Kidney tubule cell (primary cell): ENCODE data around the gene DDIAS.
A peak's percentile ranks its signal among the peaks of the same experiment; 100 is the strongest.
"Not testable (repeated sequence)": the region's sequence is repeated elsewhere in the genome, so short reads cannot be mapped to it uniquely, and the experiment has no call there.

Source experiments
- DNase-seq: peaks from one replicate; pipeline ENCODE4 v3.0.0-alpha.2; 2018; ENCODE audit warnings: low spot score

DDIAS gene, protein sequence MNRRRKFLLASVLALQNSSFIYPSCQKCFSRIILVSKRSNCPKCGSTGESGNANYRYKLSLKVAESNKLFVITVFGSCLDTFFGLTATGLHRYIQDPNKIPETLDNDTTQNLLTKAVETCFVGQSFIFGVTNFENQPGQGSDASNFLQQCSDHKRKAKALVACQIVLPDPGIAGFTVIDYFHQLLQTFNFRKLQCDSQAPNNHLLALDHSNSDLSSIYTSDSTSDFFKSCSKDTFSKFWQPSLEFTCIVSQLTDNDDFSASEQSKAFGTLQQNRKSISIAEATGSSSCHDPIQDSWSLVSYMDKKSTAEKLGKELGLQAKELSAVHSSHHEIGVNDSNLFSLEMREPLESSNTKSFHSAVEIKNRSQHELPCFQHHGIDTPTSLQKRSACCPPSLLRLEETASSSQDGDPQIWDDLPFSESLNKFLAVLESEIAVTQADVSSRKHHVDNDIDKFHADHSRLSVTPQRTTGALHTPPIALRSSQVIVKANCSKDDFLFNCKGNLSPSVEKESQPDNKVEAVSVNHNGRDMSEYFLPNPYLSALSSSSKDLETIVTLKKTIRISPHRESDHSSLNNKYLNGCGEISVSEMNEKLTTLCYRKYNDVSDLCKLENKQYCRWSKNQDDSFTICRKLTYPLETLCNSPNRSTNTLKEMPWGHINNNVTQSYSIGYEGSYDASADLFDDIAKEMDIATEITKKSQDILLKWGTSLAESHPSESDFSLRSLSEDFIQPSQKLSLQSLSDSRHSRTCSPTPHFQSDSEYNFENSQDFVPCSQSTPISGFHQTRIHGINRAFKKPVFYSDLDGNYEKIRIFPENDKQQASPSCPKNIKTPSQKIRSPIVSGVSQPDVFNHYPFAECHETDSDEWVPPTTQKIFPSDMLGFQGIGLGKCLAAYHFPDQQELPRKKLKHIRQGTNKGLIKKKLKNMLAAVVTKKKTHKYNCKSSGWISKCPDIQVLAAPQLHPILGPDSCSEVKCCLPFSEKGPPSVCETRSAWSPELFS

DNA sequence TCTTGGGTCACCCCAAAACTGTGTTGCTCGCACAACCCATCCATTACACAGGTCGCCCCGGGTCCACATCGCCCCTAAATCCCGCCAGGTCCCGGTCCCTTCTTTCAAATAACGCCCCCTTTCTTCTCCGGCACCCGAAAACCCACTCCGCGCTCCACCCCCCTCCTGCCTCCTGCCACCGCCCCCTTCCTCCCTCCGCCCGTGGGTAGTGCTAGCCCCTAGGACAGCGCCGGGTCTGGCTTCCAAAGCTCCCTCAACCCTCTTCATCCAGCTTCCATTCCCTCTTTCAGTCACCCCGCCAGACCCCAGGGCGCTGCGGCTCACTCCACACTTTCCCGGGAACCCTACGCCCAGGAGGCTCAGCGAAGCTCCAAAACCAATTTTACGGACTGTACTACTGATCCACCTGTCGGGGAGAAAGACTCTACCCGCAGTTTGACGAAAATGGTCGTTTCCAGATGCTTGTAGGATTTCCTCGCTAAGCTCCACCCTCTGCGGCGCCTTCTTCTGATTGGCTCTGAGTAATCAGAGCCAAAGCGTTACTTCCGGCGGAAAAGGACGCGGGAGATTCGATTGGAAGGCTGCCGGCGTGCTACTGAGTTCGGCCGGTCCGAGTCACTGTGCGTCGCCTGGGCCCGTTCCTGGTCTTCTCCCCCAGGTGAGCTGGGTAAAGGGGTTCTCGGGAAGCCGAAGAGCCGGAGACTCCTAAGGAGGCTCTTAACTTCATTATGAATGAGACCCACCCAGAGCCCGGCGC, at the start of gene DDIAS:
Gene DDIAS, plus strand, starts transcription at position 572 of the 757 bp plus-strand sequence. CDS start 13,003 bp downstream, outside the sequence.
- DNase-seq: peak; percentile 98

DNA sequence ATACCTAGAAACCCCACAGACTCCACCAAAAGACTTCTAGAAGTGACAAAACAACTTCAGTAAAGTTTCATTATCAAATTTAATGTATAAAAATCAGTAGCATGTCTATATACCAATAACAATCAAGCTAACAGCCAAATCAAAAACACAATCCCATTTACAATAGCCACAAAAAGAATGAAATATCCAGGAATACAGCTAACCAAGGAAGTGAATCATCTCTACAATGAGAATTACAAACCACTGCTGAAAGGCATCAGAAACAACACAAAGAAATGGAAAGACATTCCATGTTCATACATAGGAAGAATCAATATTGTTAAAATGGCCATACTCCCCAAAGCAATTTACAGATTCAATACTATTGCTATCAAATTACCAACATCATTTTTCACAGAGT, 47.3 kb upstream of the DDIAS start:
- DNase-seq: no peak

DNA sequence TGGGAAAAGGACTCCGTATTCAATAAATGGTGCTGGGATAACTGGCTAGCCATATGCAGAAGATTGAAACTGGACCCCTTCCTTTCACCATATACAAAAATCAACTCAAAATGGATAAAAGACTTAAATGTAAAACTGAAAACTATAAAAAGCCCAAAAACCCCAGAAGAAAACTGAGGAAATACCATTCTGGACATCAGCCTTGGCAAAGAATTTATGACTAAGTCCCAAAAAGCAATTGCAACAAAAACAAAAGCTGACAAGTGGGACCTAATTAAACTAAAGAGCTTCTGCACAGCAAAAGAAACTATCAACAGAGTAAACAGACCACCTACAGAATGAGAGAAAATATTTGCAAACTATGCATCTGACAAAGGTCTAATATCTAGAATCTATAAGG, 46.6 kb upstream of the DDIAS start:
- not testable (repeated sequence) for DNase-seq

DNA sequence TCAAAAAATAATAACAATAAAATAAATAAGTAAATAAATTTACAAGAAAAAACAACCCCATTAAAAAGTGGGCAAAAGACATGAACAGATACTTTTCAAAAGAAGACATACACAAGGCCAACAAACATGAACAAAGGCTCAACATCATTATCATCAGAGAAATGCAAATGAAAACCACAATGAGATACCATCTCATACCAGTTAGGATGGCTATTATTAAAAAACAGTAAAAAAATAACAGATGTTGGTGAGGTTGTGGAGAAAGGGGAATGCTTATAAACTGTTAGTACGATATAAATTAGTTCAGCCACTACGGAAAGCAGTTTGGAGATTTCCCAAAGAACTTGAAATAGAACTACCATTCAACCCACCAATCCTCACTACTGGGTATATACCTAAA, 45.9 kb upstream of the DDIAS start:
- DNase-seq: no peak

DNA sequence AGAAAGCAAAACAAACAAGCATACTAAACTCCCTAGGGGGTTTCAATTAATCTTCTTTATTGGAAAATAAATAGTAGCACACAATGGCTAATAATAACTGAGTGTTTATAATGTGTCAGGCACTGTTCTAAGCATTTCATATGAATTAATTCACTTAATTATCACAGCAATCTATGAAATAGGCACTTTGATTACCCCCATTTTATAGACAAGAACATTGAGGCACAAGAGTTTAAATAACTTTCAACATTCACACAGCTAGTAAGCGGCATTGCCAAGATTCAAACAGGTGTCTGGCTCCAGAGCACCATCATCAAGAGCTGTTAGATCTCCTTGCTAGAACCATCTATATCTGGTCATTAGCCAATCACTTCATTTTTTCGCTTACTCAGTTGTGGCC, 44.4 kb upstream of the DDIAS start:
- no peak for DNase-seq

DNA sequence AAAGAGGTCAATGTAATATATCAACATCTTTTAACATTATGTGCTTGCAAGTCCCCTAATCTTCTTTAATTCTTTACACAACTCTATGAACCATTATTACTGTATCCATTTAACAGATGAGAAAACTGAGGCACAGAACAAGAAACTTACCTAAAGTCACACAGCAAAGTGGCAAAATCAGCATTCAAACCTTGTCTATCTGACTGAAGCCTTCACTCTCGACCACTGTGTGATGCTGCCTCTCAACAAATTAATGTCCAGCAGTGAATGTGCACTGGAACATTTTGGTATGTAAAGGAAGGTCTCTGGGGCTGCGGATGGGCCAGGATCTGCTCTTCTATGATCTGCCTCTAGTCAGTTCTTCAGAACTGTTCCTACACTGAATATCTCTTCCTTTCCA, 43.4 kb upstream of the DDIAS start:
- no peak for DNase-seq

DNA sequence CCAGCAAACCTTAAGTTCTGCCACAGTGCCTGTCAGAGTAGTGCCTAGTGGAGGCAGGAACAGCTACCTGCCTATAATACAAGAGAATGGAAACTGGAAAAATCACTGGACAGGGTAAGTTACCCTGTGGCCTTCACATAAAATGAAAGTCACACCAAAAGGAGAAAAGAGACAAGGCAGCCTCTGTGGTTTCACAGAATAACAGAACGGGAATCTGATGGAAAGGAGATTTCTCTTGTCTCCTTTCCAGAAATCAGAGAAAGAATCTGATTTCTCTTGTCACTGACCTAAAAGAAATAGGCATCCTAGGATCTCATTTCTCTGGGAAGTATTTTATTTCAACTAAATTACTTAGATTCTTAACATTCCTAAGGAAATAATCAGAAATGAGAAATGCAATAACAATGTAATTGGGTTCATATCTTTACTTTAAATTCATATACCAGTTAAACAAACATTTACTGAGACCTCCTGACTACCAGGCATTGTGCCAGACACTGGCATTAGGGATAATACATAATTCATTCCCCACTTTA, 42.9 kb upstream of the DDIAS start:
- DNase-seq: peak; percentile 73

DNA sequence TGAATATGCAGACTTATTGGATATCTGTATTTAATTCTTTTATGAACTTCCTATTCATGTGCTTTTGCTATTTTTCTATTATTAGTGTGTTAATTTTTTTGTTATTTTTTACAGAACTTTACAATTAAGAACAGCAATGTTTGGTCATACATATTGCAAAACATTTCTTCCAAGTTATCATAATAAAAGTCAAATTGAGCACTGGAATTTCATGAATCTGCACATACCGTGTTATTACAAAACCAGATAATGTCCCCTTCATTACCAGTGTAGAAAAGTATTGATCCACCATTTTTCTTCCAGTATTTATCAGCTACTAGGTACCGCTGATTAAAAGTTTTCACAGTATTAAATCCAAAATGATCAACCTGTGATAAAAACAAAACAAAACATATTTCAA, 41.8 kb upstream of the DDIAS start:
- no peak for DNase-seq

DNA sequence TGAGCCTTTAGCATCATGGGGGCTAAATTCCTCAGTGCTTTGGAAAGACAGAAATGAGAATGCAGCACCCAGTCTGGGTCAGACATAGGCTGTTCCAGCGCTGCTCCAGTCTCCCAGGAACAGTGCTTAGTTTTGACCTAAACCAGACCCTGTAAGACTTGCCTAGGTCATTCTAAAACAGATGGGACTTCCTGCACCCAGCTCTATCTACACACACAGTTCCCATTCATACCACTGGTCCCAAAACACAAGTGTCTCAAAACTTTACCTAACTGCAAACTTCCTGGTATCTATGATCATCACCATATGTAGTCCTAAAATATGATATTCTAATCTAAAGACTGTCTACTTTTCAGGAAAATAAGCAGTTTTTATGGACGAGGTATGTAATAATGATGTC, 39.2 kb upstream of the DDIAS start:
- DNase-seq: no peak

DNA sequence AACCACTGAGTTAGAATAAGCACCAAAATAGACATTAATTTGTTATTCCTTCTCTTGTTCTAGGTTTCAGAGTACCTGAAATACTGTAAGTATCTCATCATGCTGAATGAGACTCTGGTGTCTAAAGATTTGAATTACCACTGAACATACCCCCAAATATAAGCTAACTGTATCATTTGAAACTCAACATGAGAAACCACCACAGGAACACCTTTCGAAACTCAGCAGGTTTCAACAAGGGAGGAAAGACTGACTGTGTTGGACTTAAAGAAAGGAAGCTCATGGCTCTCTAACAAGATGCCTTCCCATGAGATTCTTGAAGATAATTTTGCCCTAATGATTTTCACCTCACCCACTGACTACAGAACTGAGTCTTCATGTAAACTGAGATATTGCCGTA, 38.3 kb upstream of the DDIAS start:
- DNase-seq: no peak

DNA sequence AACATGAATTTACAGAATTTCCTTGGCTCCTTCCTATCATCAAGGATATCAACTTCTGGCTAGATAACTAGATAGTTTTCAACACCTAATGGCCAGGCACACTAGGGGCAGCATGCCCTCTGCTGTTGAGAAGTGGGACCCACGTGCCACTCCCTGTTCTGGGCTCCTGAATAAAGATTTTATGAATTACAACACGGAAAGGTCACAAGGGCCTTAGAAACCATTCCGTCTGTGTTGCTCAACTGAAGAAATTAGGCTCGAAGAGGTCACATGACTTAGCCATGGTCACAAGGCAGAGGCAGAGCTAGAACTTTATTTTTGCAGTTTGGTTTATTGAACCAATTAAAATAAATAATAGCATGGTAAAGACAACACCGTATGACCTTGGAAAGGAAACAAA, 37.3 kb upstream of the DDIAS start:
- peak; percentile 61 for DNase-seq

DNA sequence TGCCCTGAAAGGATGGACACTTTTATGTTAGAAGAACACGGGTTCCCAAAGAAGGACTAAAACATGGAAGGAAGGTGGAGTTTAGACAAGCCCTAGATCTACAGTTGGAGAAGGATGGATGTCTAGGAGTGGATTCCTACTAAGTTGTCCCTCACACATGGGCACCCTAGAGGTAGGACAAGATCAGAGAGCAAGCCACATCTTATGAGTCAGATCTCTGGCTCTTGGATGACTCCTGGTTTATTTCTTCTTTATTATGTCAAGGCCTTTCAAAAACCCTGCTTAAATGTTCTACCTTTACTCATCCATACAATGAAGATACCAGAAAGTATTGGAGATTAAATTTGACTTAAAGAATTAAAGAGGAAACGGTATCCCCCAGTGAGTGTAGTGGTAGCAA, 35.7 kb upstream of the DDIAS start:
- DNase-seq: peak; percentile 43

DNA sequence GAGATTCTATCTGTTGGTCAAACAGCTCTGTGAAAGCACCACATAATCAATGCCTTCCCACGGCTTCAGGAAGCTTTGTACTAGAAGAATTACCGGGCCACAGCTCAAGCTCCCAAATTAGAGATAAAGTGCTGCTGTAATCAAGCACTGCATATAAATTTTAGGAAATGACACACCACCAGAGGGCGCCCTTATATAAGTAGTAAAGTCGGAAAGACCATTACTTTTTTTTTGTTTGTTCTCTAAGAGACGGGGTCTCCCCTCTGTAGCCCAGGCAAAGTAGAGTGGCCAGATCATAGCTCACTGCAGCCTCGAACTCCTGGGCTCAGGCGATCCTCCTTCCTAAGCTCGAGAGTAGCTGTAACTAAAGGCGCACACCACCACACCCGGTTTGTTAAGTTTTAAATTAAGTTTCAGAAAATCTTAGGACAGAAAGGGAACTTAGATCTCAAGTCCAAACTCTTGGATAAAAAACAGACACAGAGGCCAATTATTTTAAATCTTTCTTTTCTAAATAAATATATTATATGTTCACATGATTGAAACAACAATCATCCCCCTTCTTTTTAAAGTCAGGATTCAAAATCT, 33.9 kb upstream of the DDIAS start:
- DNase-seq: peak; percentile 74

DNA sequence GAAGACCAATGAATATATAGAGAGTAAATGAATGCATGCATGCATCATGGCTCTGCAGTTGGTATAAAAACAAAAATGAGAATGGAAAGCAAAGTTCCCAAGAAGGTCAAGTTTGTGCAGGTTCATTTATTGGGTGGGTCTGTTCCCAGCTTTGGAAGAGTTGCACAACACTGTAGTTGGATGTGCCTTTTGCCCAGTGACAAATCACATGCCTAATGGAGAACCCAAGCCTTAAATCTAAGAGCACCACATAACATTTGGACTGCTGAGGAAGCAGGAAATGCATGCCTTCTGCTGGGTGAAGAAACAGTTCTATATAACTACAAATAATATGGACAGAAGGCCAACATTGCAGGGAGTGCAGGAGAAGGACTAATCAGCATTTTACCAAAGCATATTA, 31.9 kb upstream of the DDIAS start:
- DNase-seq: no peak

DNA sequence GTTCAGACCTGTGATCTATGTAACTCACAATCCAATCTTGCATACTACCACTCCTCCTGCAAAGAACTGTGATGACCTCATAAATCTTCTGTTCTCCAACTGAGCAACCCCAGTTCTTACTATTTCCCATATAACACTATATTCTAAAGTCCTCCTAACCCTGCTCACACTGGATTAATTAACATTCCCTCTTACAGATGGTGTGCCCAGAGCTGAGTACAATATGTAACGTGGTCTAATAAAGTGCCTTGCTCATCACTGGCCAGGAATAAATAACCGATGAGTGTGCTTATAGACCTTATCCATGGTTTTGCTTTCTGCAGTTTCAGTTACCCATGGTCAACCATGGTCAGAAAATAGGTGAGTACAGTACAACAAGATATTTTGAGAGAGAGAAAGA, 29.9 kb upstream of the DDIAS start:
- DNase-seq: no peak

DNA sequence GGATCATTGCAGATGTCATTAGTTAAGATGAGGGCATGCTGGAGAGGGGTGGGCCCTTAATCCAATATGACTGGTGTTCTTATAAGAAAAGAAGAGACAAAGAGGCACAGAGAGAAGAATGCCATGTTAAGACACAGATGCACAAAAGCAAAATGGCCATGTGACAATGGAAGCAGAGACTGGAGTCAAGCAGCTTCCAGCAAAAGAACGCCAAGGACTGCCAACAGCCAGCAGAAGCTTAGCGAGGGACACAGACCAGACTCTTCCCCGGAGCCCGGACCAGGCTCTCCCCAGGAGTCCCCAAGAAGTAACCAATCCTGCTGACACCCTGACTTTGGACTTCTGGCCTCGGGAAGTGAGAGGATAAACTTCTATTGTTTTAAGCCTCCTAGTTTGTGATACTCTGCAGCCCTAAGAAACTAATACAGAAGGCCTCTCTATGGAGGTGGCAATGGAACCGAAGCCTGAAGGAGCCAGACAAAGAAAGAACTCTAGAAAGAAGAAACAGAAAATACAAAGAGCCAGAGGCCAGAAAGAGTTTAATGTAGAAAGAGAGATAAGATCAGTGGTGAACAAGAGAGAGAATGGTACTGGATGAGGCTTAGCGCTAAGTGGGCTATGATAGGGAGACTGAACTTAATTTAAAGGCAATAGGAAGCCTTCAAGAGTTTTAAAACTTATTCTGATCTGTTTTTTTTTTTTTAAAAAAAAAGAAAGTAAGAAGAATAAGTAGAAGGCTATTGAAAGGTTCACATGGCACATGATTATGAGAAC, 29.0 kb upstream of the DDIAS start:
- no peak for DNase-seq

DNA sequence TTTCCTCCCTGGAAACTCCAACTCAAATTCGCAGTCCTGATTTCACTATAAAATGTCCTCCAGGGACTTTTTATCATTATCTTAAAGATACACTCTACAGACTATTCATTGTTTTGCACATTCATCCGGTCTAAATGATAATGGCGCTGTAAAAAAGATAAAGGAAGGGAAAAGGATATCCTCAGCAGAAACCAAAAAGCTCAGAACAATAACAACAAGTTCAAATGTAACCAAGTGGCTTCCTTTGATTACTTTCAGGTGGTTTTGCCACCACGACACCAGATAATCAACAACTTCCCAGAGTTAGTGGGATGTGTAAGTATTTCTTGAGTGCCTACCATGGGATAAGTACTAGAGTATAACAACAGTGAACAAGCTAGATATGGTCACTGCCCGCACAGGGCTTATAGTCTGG, 27.6 kb upstream of the DDIAS start:
- DNase-seq: no peak

DNA sequence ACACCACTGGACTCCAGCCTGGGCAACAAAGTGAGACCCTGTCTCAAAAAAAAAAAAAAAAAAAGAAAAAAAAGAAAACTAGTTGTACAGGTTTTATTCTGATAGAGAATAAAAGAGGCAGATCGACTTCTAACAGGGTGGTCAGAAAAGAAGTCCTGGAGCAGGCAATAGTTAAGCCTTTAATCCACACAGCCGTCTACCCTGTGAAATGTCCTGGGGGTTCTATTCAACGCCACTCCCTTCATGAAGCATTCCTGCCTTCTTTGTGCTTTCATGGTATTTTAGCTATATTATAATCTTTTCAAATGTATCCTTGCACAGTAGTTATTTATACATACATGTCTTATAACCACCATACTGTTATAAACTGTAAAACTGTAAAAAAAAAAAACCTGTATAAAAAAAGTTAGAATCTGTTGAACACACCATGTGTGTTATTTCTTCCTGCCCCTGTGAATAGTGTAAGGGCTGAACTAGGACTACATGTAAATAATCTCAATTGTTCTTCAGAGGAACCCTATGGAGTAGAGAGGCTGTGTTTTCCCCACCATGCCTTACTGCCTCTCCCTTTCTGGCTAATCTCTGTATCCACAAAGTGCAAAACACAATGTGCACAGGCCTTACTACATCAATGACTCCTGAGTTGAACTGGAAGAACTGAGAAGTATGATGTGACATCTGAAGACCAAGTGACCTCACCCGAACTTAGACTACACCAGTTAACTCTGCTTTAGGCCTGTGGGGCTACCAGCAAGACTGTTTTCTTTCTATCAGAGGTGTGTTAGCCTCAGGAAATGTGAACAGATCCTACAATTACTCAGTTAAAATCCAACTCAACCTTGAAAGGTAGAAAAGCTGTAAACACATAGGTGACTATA, 26.7 kb upstream of the DDIAS start:
- no peak for DNase-seq

DNA sequence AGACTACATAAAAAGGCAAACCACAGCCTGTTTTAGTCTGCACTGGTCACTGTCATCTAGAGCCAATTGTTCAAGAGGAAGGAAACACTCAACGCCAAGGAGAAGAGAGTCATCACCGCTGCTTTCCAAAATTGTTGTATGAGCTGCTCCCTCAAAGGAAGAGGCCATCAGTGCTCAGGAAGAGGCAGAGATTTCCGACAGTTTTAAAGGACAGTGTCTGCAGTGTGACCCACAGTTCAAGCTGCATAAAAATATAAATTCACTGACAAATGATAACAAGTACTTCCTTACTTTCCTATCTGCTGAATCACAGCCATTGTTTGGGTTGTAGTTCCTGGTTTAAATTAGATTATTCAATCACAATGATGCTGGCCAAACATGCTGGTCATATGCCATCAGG, 17.7 kb upstream of the DDIAS start:
- DNase-seq: no peak
